GM21619 (cell line): ENCODE results near the gene B3GNT7.
"Not testable (repeated sequence)": the region's sequence is repeated elsewhere in the genome, so short reads cannot be mapped to it uniquely, and the experiment has no call there.

Experiments used
- ATAC-seq: cut with Tn5 transposase; IDR thresholded peaks from one replicate; pipeline ENCODE4 v1.9.1; 2021; ENCODE audit not compliant: unreplicated experiment

The B3GNT7 gene

GRCh38 chr2:231364961-231365810, 30.3 kb upstream of the B3GNT7 start:
- no peak for ATAC-seq

GRCh38 chr2:231367178-231367577, 28.3 kb upstream of the B3GNT7 start:
- no peak for ATAC-seq

- no peak for ATAC-seq
These were observed 25.7 kb upstream of the B3GNT7 start for GRCh38 chr2:231369580-231370428.

- ATAC-seq = no peak
These were observed 25.1 kb upstream of the B3GNT7 start for GRCh38 chr2:231370429-231370748.

GRCh38 chr2:231370749-231371429, 24.6 kb upstream of the B3GNT7 start:
- ATAC-seq = no peak

- ATAC-seq = no peak
These were observed 24.0 kb upstream of the B3GNT7 start for GRCh38 chr2:231371430-231372054.

- ATAC-seq = no peak
These were observed 23.2 kb upstream of the B3GNT7 start for GRCh38 chr2:231372326-231372725.

GRCh38 chr2:231373184-231373583, 22.3 kb upstream of the B3GNT7 start:
- ATAC-seq = no peak

- ATAC-seq = no peak
These were observed 21.6 kb upstream of the B3GNT7 start for GRCh38 chr2:231373786-231374349.

GRCh38 chr2:231374771-231375170, 20.7 kb upstream of the B3GNT7 start:
- ATAC-seq = no peak

- not testable (repeated sequence) for ATAC-seq
These were observed 19.4 kb upstream of the B3GNT7 start for GRCh38 chr2:231375994-231376615.

GRCh38 chr2:231376857-231377256, 18.7 kb upstream of the B3GNT7 start:
- no peak for ATAC-seq

GRCh38 chr2:231378026-231378722, 17.3 kb upstream of the B3GNT7 start:
- ATAC-seq = no peak

GRCh38 chr2:231379266-231380215, 16.0 kb upstream of the B3GNT7 start:
- ATAC-seq = no peak

- no peak for ATAC-seq
These were observed 15.2 kb upstream of the B3GNT7 start for GRCh38 chr2:231380307-231380706.

GRCh38 chr2:231380991-231381847, 14.3 kb upstream of the B3GNT7 start:
- no peak for ATAC-seq

GRCh38 chr2:231382116-231382515, 13.4 kb upstream of the B3GNT7 start:
- ATAC-seq = no peak
